IPS-11a (cell line): Measurements from ENCODE around the gene MB21D2.

Source experiments
- H3K4me3 ChIP-seq: one replicate; pipeline ENCODE4 v1.5.1; 2013; ENCODE audit warnings: low read depth, low read length, control low read depth

Gene MB21D2

GRCh38 chr3:192840143-192840836, 77.4 kb downstream of the MB21D2 start:
- H3K4me3 ChIP-seq: no peak overlapping the region

- H3K4me3 ChIP-seq: no peak overlapping the region
These were observed 81.5 kb downstream of the MB21D2 start for GRCh38 chr3:192835818-192836815.

- no peak overlapping the region for H3K4me3 ChIP-seq
These were observed 83.2 kb downstream of the MB21D2 start for GRCh38 chr3:192834428-192834827.

- no peak overlapping the region for H3K4me3 ChIP-seq
These were observed 84.3 kb downstream of the MB21D2 start for GRCh38 chr3:192833177-192833890.

- H3K4me3 ChIP-seq: no peak overlapping the region
These were observed 85.8 kb downstream of the MB21D2 start for GRCh38 chr3:192831801-192832347.

GRCh38 chr3:192831111-192831644, 86.5 kb downstream of the MB21D2 start:
- H3K4me3 ChIP-seq: no peak overlapping the region

GRCh38 chr3:192830291-192831110, 87.2 kb downstream of the MB21D2 start:
- no peak overlapping the region for H3K4me3 ChIP-seq

GRCh38 chr3:192827863-192828594, 89.6 kb downstream of the MB21D2 start:
- no peak overlapping the region for H3K4me3 ChIP-seq

GRCh38 chr3:192827208-192827607, 90.4 kb downstream of the MB21D2 start:
- no peak overlapping the region for H3K4me3 ChIP-seq

- H3K4me3 ChIP-seq: no peak overlapping the region
These were observed 91.2 kb downstream of the MB21D2 start for GRCh38 chr3:192826214-192827006.

- H3K4me3 ChIP-seq: no peak overlapping the region
These were observed 91.9 kb downstream of the MB21D2 start for GRCh38 chr3:192825657-192826200.

GRCh38 chr3:192825216-192825615, 92.4 kb downstream of the MB21D2 start:
- H3K4me3 ChIP-seq: no peak overlapping the region

GRCh38 chr3:192824313-192824712, 93.3 kb downstream of the MB21D2 start:
- H3K4me3 ChIP-seq: no peak overlapping the region

GRCh38 chr3:192821161-192821560, 96.5 kb downstream of the MB21D2 start:
- H3K4me3 ChIP-seq: no peak overlapping the region

GRCh38 chr3:192820161-192820560, 97.5 kb downstream of the MB21D2 start:
- H3K4me3 ChIP-seq: no peak overlapping the region

GRCh38 chr3:192819001-192819569, 98.6 kb downstream of the MB21D2 start:
- H3K4me3 ChIP-seq: no peak overlapping the region

GRCh38 chr3:192818126-192818525, 99.5 kb downstream of the MB21D2 start:
- no peak overlapping the region for H3K4me3 ChIP-seq

- no peak overlapping the region for H3K4me3 ChIP-seq
These were observed 100.2 kb downstream of the MB21D2 start for GRCh38 chr3:192817506-192817905.
